Measurements from ENCODE around the gene C1orf167.

C1orf167 gene

GRCh38 chr1:11825131-11825530 lies 63.1 kb downstream of the C1orf167 start:
- DNase-seq (ENCODE audit: low read depth) = no peak
- no peak for TF ChIP-seq CTCF (IDR thresholded peaks at IDR 0.05; ENCODE audit: low read length, missing control alignments)
- H3K4me3 ChIP-seq (replicated peaks; ENCODE audit: low read depth, low read length) = no peak overlapping the region

GRCh38 chr1:11826946-11827345 lies 65.0 kb downstream of the C1orf167 start:
- no peak overlapping the region for H3K4me3 ChIP-seq (replicated peaks; ENCODE audit: low read depth, low read length)
- no peak for TF ChIP-seq CTCF (IDR thresholded peaks at IDR 0.05; ENCODE audit: low read length, missing control alignments)
- no peak for DNase-seq (ENCODE audit: low read depth)

GRCh38 chr1:11828511-11828910 lies 66.5 kb downstream of the C1orf167 start:
- H3K4me3 ChIP-seq (replicated peaks; ENCODE audit: low read depth, low read length) = no peak overlapping the region
- no peak for DNase-seq (ENCODE audit: low read depth)
- no peak for TF ChIP-seq CTCF (IDR thresholded peaks at IDR 0.05; ENCODE audit: low read length, missing control alignments)

GRCh38 chr1:11831945-11832725 lies 70.1 kb downstream of the C1orf167 start:
- H3K4me3 ChIP-seq (replicated peaks; ENCODE audit: low read depth, low read length) = no peak overlapping the region
- DNase-seq (ENCODE audit: low read depth) = no peak
- no peak for TF ChIP-seq CTCF (IDR thresholded peaks at IDR 0.05; ENCODE audit: low read length, missing control alignments)

GRCh38 chr1:11833497-11833896 lies 71.5 kb downstream of the C1orf167 start:
- TF ChIP-seq CTCF (IDR thresholded peaks at IDR 0.05; ENCODE audit: low read length, missing control alignments) = no peak
- DNase-seq (ENCODE audit: low read depth) = no peak

GRCh38 chr1:11833900-11834299 lies 71.9 kb downstream of the C1orf167 start:
- H3K4me3 ChIP-seq (replicated peaks; ENCODE audit: low read depth, low read length) = no peak overlapping the region
- TF ChIP-seq CTCF (IDR thresholded peaks at IDR 0.05; ENCODE audit: low read length, missing control alignments) = no peak
- DNase-seq (ENCODE audit: low read depth) = no peak

More at GRCh38 chr1:11833497-11833896, 71.5 kb downstream of the C1orf167 start:
- H3K4me3 ChIP-seq (replicated peaks; ENCODE audit: low read depth, low read length) = no peak overlapping the region

Data from fibroblast of pulmonary artery (primary cell).